Endodermal cell (in vitro differentiated cells): ENCODE results near the gene DLG2. TPM values are rescaled to one million over a fixed set of nuclear protein-coding genes. Genes with fewer than 3 reads are reported as not detected.

ENCODE experiments used
- DNase-seq: peaks from one replicate; pipeline ENCODE4 v3.0.0-alpha.2; 2017
- H3K27ac ChIP-seq: 2 replicates; pipeline ENCODE4 v1.5.1; 2013; ENCODE audit warnings: mild to moderate bottlenecking, low read depth, low read length, moderate library complexity
- H3K27me3 ChIP-seq: 2 replicates; pipeline ENCODE4 v1.6.1; 2013; ENCODE audit warnings: mild to moderate bottlenecking, low read length, moderate library complexity; ENCODE audit not compliant: insufficient read depth, control insufficient read depth, poor library complexity, severe bottlenecking
- H3K36me3 ChIP-seq: 2 replicates; pipeline ENCODE4 v1.7.0; 2013; ENCODE audit warnings: mild to moderate bottlenecking, low read length, moderate library complexity; ENCODE audit not compliant: control insufficient read depth, insufficient read depth
- H3K4me1 ChIP-seq: one replicate; pipeline ENCODE4 v1.7.0; 2013; ENCODE audit warnings: low read length; ENCODE audit not compliant: control insufficient read depth, insufficient read depth
- H3K4me3 ChIP-seq: 2 replicates; pipeline ENCODE4 v1.5.1; 2013; ENCODE audit warnings: mild to moderate bottlenecking, low read length, moderate library complexity
- H3K9ac ChIP-seq: 2 replicates; pipeline ENCODE4 v1.6.1; 2013; ENCODE audit warnings: mild to moderate bottlenecking, low read length, moderate library complexity; ENCODE audit not compliant: poor library complexity, severe bottlenecking; ENCODE audit errors: extremely low read depth
- H3K9me3 ChIP-seq: 2 replicates; pipeline ENCODE4 v1.6.1; 2013; ENCODE audit warnings: mild to moderate bottlenecking, low read length, moderate library complexity; ENCODE audit not compliant: control insufficient read depth
- H3K27ac Mint-ChIP-seq: 2 replicates; pipeline ENCODE4 v1.8.0; 2020; ENCODE audit warnings: mixed read lengths
- H3K27me3 Mint-ChIP-seq: 2 replicates; pipeline ENCODE4 v1.8.0; 2021; ENCODE audit warnings: mild to moderate bottlenecking, mixed read lengths; ENCODE audit not compliant: insufficient read depth
- H3K36me3 Mint-ChIP-seq: 2 replicates; pipeline ENCODE4 v1.8.0; 2020; ENCODE audit warnings: low read depth, mixed read lengths
- H3K4me1 Mint-ChIP-seq: 2 replicates; pipeline ENCODE4 v1.8.0; 2020; ENCODE audit warnings: mixed read lengths
- H3K4me3 Mint-ChIP-seq: 2 replicates; pipeline ENCODE4 v1.8.0; 2020; ENCODE audit warnings: mild to moderate bottlenecking, moderate library complexity, mixed read lengths
- H3K9me3 Mint-ChIP-seq: 2 replicates; pipeline ENCODE4 v1.8.0; 2020; ENCODE audit warnings: mild to moderate bottlenecking, mixed read lengths
- WGBS, 2 experiments: methylation state at CpG; one replicate each; pipeline versions ENCODE4 v1.1.5 to v1.1.7; 2013; ENCODE audit warnings: missing lambda C conversion rate in 2 of 2, mixed read lengths in 1 of 2; ENCODE audit not compliant: insufficient coverage in 1 of 2, insufficient read length in 1 of 2; 5-methylcytosine and 5-hydroxymethylcytosine counted together
- total RNA-seq, 2 donors: library from RNA; stranded (reverse); fragmentation: NEBNext Ultra II Directional in 1 of 2; extraction: Animal tissue kit (Norgen Biotek cat#: 25700) in 1 of 2; gene quantifications; 2 replicates in 1 of 2; 3 replicates in 1 of 2; pipeline ENCODE4 v1.2.1, GENCODE V29; 2021
- TF ChIP-seq, protein P1 (sequence below): fragments of 200-600 bp; sonication (generic); conservative IDR thresholded peaks from 2 replicates; pipeline ENCODE4 v1.5.0; 2021; ENCODE audit warnings: antibody characterized with exemption, mild to moderate bottlenecking

DLG2 gene
- total RNA-seq, 2 donors from 2014 or later, result 9.6 to 10.6 TPM

DNA sequence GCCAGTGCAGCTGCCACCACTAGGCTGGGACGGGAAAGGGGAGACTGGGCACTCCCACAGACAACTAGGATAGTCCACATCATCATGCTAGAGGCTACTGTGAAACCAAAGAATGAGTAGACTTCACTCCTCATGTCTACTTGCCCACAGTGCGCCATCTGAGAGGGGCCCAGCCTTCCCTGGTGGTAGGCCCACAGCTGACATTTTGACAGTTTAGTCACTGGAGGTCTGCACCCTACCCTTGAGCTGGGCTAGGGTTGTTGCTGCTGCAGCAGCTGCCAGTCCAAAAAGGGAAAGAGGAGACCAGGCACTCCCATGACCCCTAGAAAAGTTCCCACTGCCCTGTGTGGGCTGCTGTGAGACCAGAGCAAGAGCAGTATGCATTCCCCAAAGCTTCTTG, 141.2 kb downstream of the DLG2 start:
- Histone ChIP-seq H3K4me3 (no peak overlapping the region), H3K9ac (no peak overlapping the region), H3K4me1 (no peaks in the 10 kb centered on the region), H3K27me3 (no peaks in the 10 kb centered on the region), H3K27ac (no peak overlapping the region), H3K36me3 (no peaks in the 10 kb centered on the region), H3K9me3 (no peaks in the 10 kb centered on the region)
- DNase-seq, result no peak
- Mint-ChIP-seq H3K27me3 (no peaks in the 10 kb centered on the region), H3K27ac (no peak overlapping the region), H3K4me1 (no peaks in the 10 kb centered on the region), H3K9me3 (peaks cover 12% of the 10 kb centered on the region), H3K36me3 (no peaks in the 10 kb centered on the region), H3K4me3 (no peak overlapping the region)
- TF ChIP-seq, protein P1, sequence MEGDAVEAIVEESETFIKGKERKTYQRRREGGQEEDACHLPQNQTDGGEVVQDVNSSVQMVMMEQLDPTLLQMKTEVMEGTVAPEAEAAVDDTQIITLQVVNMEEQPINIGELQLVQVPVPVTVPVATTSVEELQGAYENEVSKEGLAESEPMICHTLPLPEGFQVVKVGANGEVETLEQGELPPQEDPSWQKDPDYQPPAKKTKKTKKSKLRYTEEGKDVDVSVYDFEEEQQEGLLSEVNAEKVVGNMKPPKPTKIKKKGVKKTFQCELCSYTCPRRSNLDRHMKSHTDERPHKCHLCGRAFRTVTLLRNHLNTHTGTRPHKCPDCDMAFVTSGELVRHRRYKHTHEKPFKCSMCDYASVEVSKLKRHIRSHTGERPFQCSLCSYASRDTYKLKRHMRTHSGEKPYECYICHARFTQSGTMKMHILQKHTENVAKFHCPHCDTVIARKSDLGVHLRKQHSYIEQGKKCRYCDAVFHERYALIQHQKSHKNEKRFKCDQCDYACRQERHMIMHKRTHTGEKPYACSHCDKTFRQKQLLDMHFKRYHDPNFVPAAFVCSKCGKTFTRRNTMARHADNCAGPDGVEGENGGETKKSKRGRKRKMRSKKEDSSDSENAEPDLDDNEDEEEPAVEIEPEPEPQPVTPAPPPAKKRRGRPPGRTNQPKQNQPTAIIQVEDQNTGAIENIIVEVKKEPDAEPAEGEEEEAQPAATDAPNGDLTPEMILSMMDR, result no peak
- WGBS, 2 experiments, result 80 to 85% methylated on average over 1 to 2 of the region's 2 CpGs

DNA sequence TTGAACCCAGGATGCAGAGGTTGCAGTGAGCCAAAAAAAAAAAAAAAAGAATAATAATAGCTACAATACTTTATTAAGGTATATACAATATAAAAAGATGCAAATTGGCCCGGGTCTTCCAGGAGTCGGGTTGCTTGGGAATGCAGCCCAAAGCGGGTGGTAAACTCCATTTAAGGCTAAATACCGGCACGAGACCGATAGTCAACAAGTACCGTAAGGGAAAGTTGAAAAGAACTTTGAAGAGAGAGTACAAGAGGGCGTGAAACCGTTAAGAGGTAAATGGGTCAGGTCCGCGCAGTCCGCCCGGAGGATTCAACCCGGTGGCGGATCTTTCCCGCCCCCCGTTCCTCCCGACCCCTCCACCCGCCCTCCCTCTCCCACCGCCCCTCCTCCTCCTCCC, 143.3 kb downstream of the DLG2 start:
- DNase-seq, result no peak
- Mint-ChIP-seq H3K27me3 (no peaks in the 10 kb centered on the region), H3K4me1 (no peaks in the 10 kb centered on the region), H3K4me3 (no peak overlapping the region), H3K27ac (no peak overlapping the region), H3K36me3 (no peaks in the 10 kb centered on the region), H3K9me3 (peaks cover 12% of the 10 kb centered on the region)
- Histone ChIP-seq H3K9me3 (no peaks in the 10 kb centered on the region), H3K27me3 (no peaks in the 10 kb centered on the region), H3K9ac (no peak overlapping the region), H3K4me1 (no peaks in the 10 kb centered on the region), H3K27ac (no peak overlapping the region), H3K36me3 (no peaks in the 10 kb centered on the region), H3K4me3 (no peak overlapping the region)
- 88 to 100% methylated on average over 4 to 13 of the region's 20 CpGs for WGBS, 2 experiments
- TF ChIP-seq, protein P1, result no peak

DNA sequence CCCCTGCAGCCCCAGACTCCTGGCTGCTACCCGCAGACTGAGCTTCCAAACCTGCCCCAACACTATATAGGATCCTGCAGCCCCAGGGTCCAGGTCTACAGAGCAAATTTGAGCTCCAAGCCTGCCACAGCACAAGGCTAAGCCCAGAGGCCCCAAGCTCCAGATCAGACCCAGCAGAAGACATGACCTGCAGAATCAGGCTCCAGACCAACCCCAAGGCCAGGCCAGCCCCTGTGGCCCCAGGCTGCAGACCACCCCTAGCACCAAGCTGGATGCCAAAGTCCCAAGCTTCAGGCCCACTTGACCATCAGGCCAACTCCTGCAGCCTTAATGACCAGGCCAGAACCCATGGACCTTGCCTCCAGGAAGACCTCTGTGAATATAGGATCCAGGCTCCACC, 145.3 kb downstream of the DLG2 start:
- Histone ChIP-seq H3K4me1 (no peaks in the 10 kb centered on the region), H3K4me3 (no peak overlapping the region), H3K27me3 (no peaks in the 10 kb centered on the region), H3K9ac (no peak overlapping the region), H3K9me3 (no peaks in the 10 kb centered on the region), H3K27ac (no peak overlapping the region), H3K36me3 (no peaks in the 10 kb centered on the region)
- TF ChIP-seq, protein P1, result no peak
- no peaks in the 10 kb centered on the region for H3K4me1 Mint-ChIP-seq
- no peaks in the 10 kb centered on the region for H3K27me3 Mint-ChIP-seq
- DNase-seq, result no peak
- H3K9me3 Mint-ChIP-seq, result peaks cover 12% of the 10 kb centered on the region
- WGBS, 2 experiments, result 87% methylated on average over 1 of the region's 1 CpG; no CpG with 5 or more reads in 1 of the 2 experiments
- no peak overlapping the region for H3K27ac Mint-ChIP-seq
- no peaks in the 10 kb centered on the region for H3K36me3 Mint-ChIP-seq
- H3K4me3 Mint-ChIP-seq, result no peak overlapping the region
